ENCODE measurements around the gene SPATS2L. TPM values are rescaled to one million over a fixed set of nuclear protein-coding genes. Genes with fewer than 3 reads are reported as not detected.

The SPATS2L gene
- polyA plus RNA-seq, 1 experiment = 243 TPM

- peaks cover 4% of the 10 kb centered on the region; the same call in 1 of the 2 replicates for H3K36me3 ChIP-seq (ENCODE audit: control insufficient read depth, insufficient read depth, low read length)
- TF ChIP-seq, protein P1, sequence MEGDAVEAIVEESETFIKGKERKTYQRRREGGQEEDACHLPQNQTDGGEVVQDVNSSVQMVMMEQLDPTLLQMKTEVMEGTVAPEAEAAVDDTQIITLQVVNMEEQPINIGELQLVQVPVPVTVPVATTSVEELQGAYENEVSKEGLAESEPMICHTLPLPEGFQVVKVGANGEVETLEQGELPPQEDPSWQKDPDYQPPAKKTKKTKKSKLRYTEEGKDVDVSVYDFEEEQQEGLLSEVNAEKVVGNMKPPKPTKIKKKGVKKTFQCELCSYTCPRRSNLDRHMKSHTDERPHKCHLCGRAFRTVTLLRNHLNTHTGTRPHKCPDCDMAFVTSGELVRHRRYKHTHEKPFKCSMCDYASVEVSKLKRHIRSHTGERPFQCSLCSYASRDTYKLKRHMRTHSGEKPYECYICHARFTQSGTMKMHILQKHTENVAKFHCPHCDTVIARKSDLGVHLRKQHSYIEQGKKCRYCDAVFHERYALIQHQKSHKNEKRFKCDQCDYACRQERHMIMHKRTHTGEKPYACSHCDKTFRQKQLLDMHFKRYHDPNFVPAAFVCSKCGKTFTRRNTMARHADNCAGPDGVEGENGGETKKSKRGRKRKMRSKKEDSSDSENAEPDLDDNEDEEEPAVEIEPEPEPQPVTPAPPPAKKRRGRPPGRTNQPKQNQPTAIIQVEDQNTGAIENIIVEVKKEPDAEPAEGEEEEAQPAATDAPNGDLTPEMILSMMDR (IDR thresholded peaks at IDR 0.05; ENCODE audit: insufficient read depth, low read depth, low read length) = no peak
- no peak for DNase-seq (ENCODE audit: low read depth)
- ChIA-PET CTCF (interaction anchor here (1.0 kb wide), 1 partner anchor 29 kb away, joined by 3 read pairs; no protein-coding TSS in a partner anchor), POLR2A (no interaction called here)
- no peak overlapping the region for H3K4me3 ChIP-seq (ENCODE audit: low read depth, low read length)
- H3K27me3 ChIP-seq (ENCODE audit: control insufficient read depth, insufficient read depth, low read length) = no peaks in the 10 kb centered on the region
These were observed 30.6 kb downstream of the SPATS2L start for GRCh38 chr2:200336980-200337615.

GRCh38 chr2:200337621-200338020 is 31.1 kb downstream of the SPATS2L start:
- Histone ChIP-seq H3K4me3 (ENCODE audit: low read depth, low read length) (no peak overlapping the region), H3K27me3 (ENCODE audit: control insufficient read depth, insufficient read depth, low read length) (no peaks in the 10 kb centered on the region), H3K36me3 (ENCODE audit: control insufficient read depth, insufficient read depth, low read length) (peaks cover 2% of the 10 kb centered on the region; the same call in 1 of the 2 replicates)
- POLR2A ChIA-PET = interaction anchor here (0.6 kb wide), 1 partner anchor 13 kb away, joined by 3 read pairs; no protein-coding TSS in a partner anchor
- TF ChIP-seq, protein P1 (IDR thresholded peaks at IDR 0.05; ENCODE audit: insufficient read depth, low read depth, low read length) = no peak
- DNase-seq (ENCODE audit: low read depth) = no peak
- CTCF ChIA-PET = interaction anchor here (1.0 kb wide), 2 partner anchors 18 to 29 kb away, joined by 3 read pairs; no protein-coding TSS in a partner anchor

GRCh38 chr2:200338692-200339091 is 32.2 kb downstream of the SPATS2L start:
- CTCF ChIA-PET = interaction anchor here (1.2 to 1.5 kb wide), 2 partner anchors 10 to 18 kb away, joined by 4 to 5 read pairs; no protein-coding TSS in a partner anchor
- POLR2A ChIA-PET = interaction anchor here (1.1 kb wide), 1 partner anchor 21 kb away, joined by 3 read pairs; no protein-coding TSS in a partner anchor
- Histone ChIP-seq H3K27me3 (ENCODE audit: control insufficient read depth, insufficient read depth, low read length) (no peaks in the 10 kb centered on the region), H3K36me3 (ENCODE audit: control insufficient read depth, insufficient read depth, low read length) (peaks cover 2% of the 10 kb centered on the region; the same call in 1 of the 2 replicates), H3K4me3 (ENCODE audit: low read depth, low read length) (no peak overlapping the region)
- TF ChIP-seq, protein P1 (IDR thresholded peaks at IDR 0.05; ENCODE audit: insufficient read depth, low read depth, low read length) = no peak
- no peak for DNase-seq (ENCODE audit: low read depth)

- peaks cover 2% of the 10 kb centered on the region; the same call in 1 of the 2 replicates for H3K36me3 ChIP-seq (ENCODE audit: control insufficient read depth, insufficient read depth, low read length)
- H3K4me3 ChIP-seq (ENCODE audit: low read depth, low read length) = no peak overlapping the region
- TF ChIP-seq, protein P1 (IDR thresholded peaks at IDR 0.05; ENCODE audit: insufficient read depth, low read depth, low read length) = no peak
- H3K27me3 ChIP-seq (ENCODE audit: control insufficient read depth, insufficient read depth, low read length) = no peaks in the 10 kb centered on the region
- DNase-seq (ENCODE audit: low read depth) = no peak
- ChIA-PET CTCF (no interaction called here), POLR2A (no interaction called here)
These were observed 34.2 kb downstream of the SPATS2L start for GRCh38 chr2:200340508-200341224.

- peaks cover 2% of the 10 kb centered on the region; the same call in 1 of the 2 replicates for H3K36me3 ChIP-seq (ENCODE audit: control insufficient read depth, insufficient read depth, low read length)
- ChIA-PET CTCF (interaction anchor here (1.9 kb wide), 1 partner anchor 22 kb away, joined by 3 read pairs; no protein-coding TSS in a partner anchor), POLR2A (no interaction called here)
- TF ChIP-seq, protein P1 (IDR thresholded peaks at IDR 0.05; ENCODE audit: insufficient read depth, low read depth, low read length) = no peak
- no peak overlapping the region for H3K4me3 ChIP-seq (ENCODE audit: low read depth, low read length)
- no peak for DNase-seq (ENCODE audit: low read depth)
- H3K27me3 ChIP-seq (ENCODE audit: control insufficient read depth, insufficient read depth, low read length) = no peaks in the 10 kb centered on the region
These were observed 34.9 kb downstream of the SPATS2L start for GRCh38 chr2:200341376-200341775.
